Measurements from ENCODE around the gene CD84.

GRCh38 chr1:160607672-160608032, 28.4 kb upstream of the CD84 start:
- TF ChIP-seq, protein P1, sequence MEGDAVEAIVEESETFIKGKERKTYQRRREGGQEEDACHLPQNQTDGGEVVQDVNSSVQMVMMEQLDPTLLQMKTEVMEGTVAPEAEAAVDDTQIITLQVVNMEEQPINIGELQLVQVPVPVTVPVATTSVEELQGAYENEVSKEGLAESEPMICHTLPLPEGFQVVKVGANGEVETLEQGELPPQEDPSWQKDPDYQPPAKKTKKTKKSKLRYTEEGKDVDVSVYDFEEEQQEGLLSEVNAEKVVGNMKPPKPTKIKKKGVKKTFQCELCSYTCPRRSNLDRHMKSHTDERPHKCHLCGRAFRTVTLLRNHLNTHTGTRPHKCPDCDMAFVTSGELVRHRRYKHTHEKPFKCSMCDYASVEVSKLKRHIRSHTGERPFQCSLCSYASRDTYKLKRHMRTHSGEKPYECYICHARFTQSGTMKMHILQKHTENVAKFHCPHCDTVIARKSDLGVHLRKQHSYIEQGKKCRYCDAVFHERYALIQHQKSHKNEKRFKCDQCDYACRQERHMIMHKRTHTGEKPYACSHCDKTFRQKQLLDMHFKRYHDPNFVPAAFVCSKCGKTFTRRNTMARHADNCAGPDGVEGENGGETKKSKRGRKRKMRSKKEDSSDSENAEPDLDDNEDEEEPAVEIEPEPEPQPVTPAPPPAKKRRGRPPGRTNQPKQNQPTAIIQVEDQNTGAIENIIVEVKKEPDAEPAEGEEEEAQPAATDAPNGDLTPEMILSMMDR (IDR thresholded peaks at IDR 0.05) = no peak
- TF ChIP-seq POLR2A (IDR thresholded peaks at IDR 0.05) = no peak
